ENCODE measurements around the gene TIE1. TPM values are rescaled to one million over a fixed set of nuclear protein-coding genes. Genes with fewer than 3 reads are reported as not detected.

Gene TIE1
- total and polyA plus RNA-seq, 9 of the 15 experiments (the other 6 are each of a cell fraction or from before 2014, with no cell fraction given): 0.07 to 0.49 (median 0.14) TPM; not detected in 4

DNA sequence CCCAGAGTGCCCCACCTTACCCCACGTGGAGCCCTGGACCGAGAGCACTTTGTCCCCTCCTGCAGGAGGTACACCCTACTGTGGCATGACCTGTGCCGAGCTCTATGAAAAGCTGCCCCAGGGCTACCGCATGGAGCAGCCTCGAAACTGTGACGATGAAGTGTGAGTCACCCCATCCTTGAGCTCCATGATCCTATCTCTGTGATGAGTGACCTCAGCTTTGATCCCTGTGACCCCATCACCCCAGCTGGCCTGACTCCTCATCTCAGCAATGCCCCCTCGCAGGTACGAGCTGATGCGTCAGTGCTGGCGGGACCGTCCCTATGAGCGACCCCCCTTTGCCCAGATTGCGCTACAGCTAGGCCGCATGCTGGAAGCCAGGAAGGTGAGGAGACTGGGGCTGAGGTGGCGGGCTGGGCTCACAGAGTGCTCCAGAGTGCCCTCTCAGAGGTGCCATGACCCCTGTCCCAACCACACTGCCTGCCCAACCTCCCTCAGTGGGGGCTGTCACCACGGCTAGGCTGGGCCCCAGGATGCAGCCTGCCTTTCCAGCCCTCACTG is 20.6 kb downstream of the TIE1 start (continued):
- TF ChIP-seq, protein P1, sequence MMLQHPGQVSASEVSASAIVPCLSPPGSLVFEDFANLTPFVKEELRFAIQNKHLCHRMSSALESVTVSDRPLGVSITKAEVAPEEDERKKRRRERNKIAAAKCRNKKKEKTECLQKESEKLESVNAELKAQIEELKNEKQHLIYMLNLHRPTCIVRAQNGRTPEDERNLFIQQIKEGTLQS (IDR thresholded peaks at IDR 0.05): peak; percentile 89
- TF ChIP-seq, protein P1 (CRISPR knock-in tag; conservative IDR thresholded peaks at IDR 0.05): 0 out of 2 replicates have a peak, but pooled peaks have one; percentile 43
- TF ChIP-seq PRMT5 (CRISPR knock-in tag; IDR thresholded peaks at IDR 0.05): no peak
- TF ChIP-seq KDM1A (IDR thresholded peaks at IDR 0.05): peak; percentile 38 to 39; a peak in 2 of 4 replicates
- TF ChIP-seq NR2F6 (CRISPR knock-in tag; IDR thresholded peaks at IDR 0.05): no peak
- TF ChIP-seq ZZZ3 (IDR thresholded peaks at IDR 0.05): no peak
- no peak for TF ChIP-seq NCOA6 (IDR thresholded peaks at IDR 0.05)
- TF ChIP-seq, protein P2, sequence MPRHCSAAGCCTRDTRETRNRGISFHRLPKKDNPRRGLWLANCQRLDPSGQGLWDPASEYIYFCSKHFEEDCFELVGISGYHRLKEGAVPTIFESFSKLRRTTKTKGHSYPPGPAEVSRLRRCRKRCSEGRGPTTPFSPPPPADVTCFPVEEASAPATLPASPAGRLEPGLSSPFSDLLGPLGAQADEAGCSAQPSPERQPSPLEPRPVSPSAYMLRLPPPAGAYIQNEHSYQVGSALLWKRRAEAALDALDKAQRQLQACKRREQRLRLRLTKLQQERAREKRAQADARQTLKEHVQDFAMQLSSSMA (CRISPR knock-in tag; IDR thresholded peaks at IDR 0.05): no peak
- no peak for TF ChIP-seq FOXK2 (conservative IDR thresholded peaks at IDR 0.05 in 1 of 2, IDR thresholded peaks at IDR 0.05 in 1 of 2; ENCODE audit: low read depth in 2 of 2)
- TF ChIP-seq RBM14 (IDR thresholded peaks at IDR 0.05; ENCODE audit: borderline replicate concordance, insufficient read depth, low read depth, low read length): no peak
- peak; percentile 56 for TF ChIP-seq DPF2 (IDR thresholded peaks at IDR 0.05)
- TF ChIP-seq MTA1 (IDR thresholded peaks at IDR 0.05; ENCODE audit: borderline replicate concordance): no peak
- no peak for TF ChIP-seq HNRNPLL (IDR thresholded peaks at IDR 0.05; ENCODE audit: low read depth, low read length, poor library complexity, severe bottlenecking)
- no peak for TF ChIP-seq ZNF764 (CRISPR knock-in tag; IDR thresholded peaks at IDR 0.05; ENCODE audit: low read depth)
- no peak for TF ChIP-seq POU5F1 (IDR thresholded peaks at IDR 0.05; ENCODE audit: borderline replicate concordance, low read depth, low read length, partially characterized antibody)
- peak; percentile 38; the same call in 1 of the 2 replicates for TF ChIP-seq ATF7 (IDR thresholded peaks at IDR 0.05)
